PC-3 (cell line): ENCODE measurements around the gene FOXR1. TPM values are rescaled to one million over a fixed set of nuclear protein-coding genes. Genes with fewer than 3 reads are reported as not detected.
"Not testable (repeated sequence)": the region's sequence is repeated elsewhere in the genome, so short reads cannot be mapped to it uniquely, and the experiment has no call there.

Experiments used
- ATAC-seq: fragments of 200-7000 bp; cut with Tn5 transposase; 2 replicates; pipeline ENCODE4 v1.9.1; 2020; ENCODE audit warnings: mild to moderate bottlenecking, moderate library complexity
- BruUV-seq: library from RNA; stranded (reverse); fragments of 400-500 nt; replicated peaks from 2 replicates; lab custom pipeline; 2021; lab: Mats Ljungman, UMichigan
- CTCF ChIA-PET: fragments of 300-600 bp; sonication (Branson Sonifier 250); formaldehyde crosslinking; loops from one replicate; lab custom pipeline; 2022; ENCODE audit warnings: antibody characterized with exemption; lab: Charles Lee
- POLR2A ChIA-PET: fragments of 300-600 bp; sonication (Branson Sonifier 250); formaldehyde crosslinking; loops from one replicate; lab custom pipeline; 2022; ENCODE audit warnings: antibody characterized with exemption; ENCODE audit not compliant: unreplicated experiment; lab: Charles Lee
- DNase-seq: peaks from one replicate; pipeline ENCODE4 v3.0.0-alpha.2; 2015
- H2AFZ ChIP-seq: fragments of 300-600 bp; sonication (generic); 2 replicates; pipeline ENCODE4 v1.6.0; 2016; ENCODE audit warnings: antibody characterized with exemption, low read length
- H3F3A ChIP-seq: fragments of 300-600 bp; sonication (generic); one replicate; pipeline ENCODE4 v1.6.0; 2017; ENCODE audit warnings: antibody characterized with exemption, low read length, control low read depth, mild to moderate bottlenecking; ENCODE audit not compliant: unreplicated experiment
- H3K27ac ChIP-seq: fragments of 300-600 bp; sonication (generic); 2 replicates; pipeline ENCODE4 v1.5.1; 2016; ENCODE audit warnings: mild to moderate bottlenecking, low read length
- H3K27me3 ChIP-seq: fragments of 300-600 bp; sonication (generic); 2 replicates; pipeline ENCODE4 v1.6.1; 2016; ENCODE audit warnings: low read length, mixed read lengths
- H3K36me3 ChIP-seq: fragments of 300-600 bp; sonication (generic); 2 replicates; pipeline ENCODE4 v1.6.1; 2016; ENCODE audit warnings: low read depth, mixed run types, low read length, mixed read lengths
- H3K4me1 ChIP-seq: fragments of 300-600 bp; sonication (generic); 2 replicates; pipeline ENCODE4 v1.5.1; 2016; ENCODE audit warnings: low read length; ENCODE audit not compliant: insufficient read depth
- H3K4me2 ChIP-seq: fragments of 300-600 bp; sonication (generic); 2 replicates; pipeline ENCODE4 v1.6.0; 2016; ENCODE audit warnings: low read length
- H3K4me3 ChIP-seq: fragments of 300-600 bp; sonication (generic); 2 replicates; pipeline ENCODE4 v1.5.1; 2016; ENCODE audit warnings: mild to moderate bottlenecking, low read length, mixed read lengths
- H3K79me2 ChIP-seq: fragments of 300-600 bp; sonication (generic); 2 replicates; pipeline ENCODE4 v1.6.1; 2017; ENCODE audit warnings: low read length, mixed read lengths
- H3K9ac ChIP-seq: fragments of 300-600 bp; sonication (generic); 2 replicates; pipeline ENCODE4 v1.6.0; 2016; ENCODE audit warnings: mild to moderate bottlenecking, low read length
- H3K9me2 ChIP-seq: fragments of 300-600 bp; sonication (generic); replicated peaks from 2 replicates; pipeline ENCODE4 v1.6.1; 2016; ENCODE audit warnings: mixed run types, low read length, mixed read lengths
- H3K9me3 ChIP-seq: fragments of 300-600 bp; sonication (generic); 2 replicates; pipeline ENCODE4 v1.6.1; 2016; ENCODE audit warnings: low read length, mixed read lengths
- H4K20me1 ChIP-seq: fragments of 300-600 bp; sonication (generic); 2 replicates; pipeline ENCODE4 v1.6.1; 2016; ENCODE audit warnings: low read length, mixed read lengths
- EZH2 ChIP-seq: fragments of 300-600 bp; sonication (generic); IDR thresholded peaks from one replicate; pipeline ENCODE4 v1.6.1; 2017; ENCODE audit warnings: antibody characterized with exemption, mild to moderate bottlenecking, low read length; ENCODE audit not compliant: unreplicated experiment
- EZH2phosphoT487 ChIP-seq: fragments of 300-600 bp; sonication (generic); IDR thresholded peaks from 2 replicates; pipeline ENCODE4 v1.6.1; 2018; ENCODE audit warnings: mild to moderate bottlenecking, antibody characterized with exemption, low read length, borderline replicate concordance
- intact Hi-C: fragments of 100-400 bp; cut with micrococcal nuclease; formaldehyde crosslinking; loops from 2 replicates; pipeline ENCODE4 v1.9.0; 2023
- total RNA-seq: library from RNA; depleted of rRNA; stranded (reverse); fragments of >200 nt; gene quantifications from 2 replicates; pipeline ENCODE4 v1.2.3, GENCODE V29; 2014
- TF ChIP-seq, protein P1 (sequence below): fragments of 300-600 bp; sonication (generic); conservative IDR thresholded peaks from 2 replicates; pipeline ENCODE4 v1.5.1; 2017; ENCODE audit warnings: antibody characterized with exemption, low read depth, mild to moderate bottlenecking, low read length

The FOXR1 gene
- total RNA-seq, 1 experiment from 2014 or later = not detected

DNA sequence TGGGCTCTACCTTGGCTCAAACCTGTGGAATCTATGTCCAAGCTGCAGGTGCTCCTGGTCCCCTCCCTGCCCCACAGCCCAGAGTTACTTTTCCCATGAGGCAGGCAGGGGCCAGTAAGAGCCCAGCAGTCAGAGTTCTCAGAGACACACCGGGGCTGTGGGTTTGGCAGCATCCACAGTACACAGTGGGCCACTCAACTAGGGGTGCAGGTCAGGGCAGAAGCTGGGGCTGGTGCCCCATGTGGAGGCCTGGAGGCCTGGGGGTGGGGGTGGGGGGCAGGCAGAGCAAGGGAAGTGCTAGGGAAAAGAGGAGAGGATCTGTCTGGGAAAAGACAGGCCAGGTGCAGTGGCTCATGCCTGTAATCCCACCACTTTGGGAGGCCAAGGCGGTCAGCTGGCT, 13.0 kb upstream of the FOXR1 start:
- H3K27me3 ChIP-seq = no peaks in the 10 kb centered on the region
- H3K79me2 ChIP-seq = no peaks in the 10 kb centered on the region
- DNase-seq = no peak
- no peak overlapping the region for H3K4me3 ChIP-seq
- H3K9me2 ChIP-seq = no peaks in the 10 kb centered on the region
- H3K27ac ChIP-seq = no peak overlapping the region
- H3K36me3 ChIP-seq = no peaks in the 10 kb centered on the region
- TF ChIP-seq, protein P1, sequence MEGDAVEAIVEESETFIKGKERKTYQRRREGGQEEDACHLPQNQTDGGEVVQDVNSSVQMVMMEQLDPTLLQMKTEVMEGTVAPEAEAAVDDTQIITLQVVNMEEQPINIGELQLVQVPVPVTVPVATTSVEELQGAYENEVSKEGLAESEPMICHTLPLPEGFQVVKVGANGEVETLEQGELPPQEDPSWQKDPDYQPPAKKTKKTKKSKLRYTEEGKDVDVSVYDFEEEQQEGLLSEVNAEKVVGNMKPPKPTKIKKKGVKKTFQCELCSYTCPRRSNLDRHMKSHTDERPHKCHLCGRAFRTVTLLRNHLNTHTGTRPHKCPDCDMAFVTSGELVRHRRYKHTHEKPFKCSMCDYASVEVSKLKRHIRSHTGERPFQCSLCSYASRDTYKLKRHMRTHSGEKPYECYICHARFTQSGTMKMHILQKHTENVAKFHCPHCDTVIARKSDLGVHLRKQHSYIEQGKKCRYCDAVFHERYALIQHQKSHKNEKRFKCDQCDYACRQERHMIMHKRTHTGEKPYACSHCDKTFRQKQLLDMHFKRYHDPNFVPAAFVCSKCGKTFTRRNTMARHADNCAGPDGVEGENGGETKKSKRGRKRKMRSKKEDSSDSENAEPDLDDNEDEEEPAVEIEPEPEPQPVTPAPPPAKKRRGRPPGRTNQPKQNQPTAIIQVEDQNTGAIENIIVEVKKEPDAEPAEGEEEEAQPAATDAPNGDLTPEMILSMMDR = no peak
- TF ChIP-seq EZH2 = no peak
- H3K4me2 ChIP-seq = no peak overlapping the region
- H3K9me3 ChIP-seq = no peaks in the 10 kb centered on the region
- H2AFZ ChIP-seq = no peak overlapping the region
- BruUV-seq = no TSS peak
- intact Hi-C loops = no loop called here
- ChIA-PET POLR2A (no interaction called here), CTCF (no interaction called here)
- no peaks in the 10 kb centered on the region for H4K20me1 ChIP-seq
- H3K4me1 ChIP-seq = peaks cover 8% of the 10 kb centered on the region; the same call in 1 of the 2 replicates
- H3K9ac ChIP-seq = no peak overlapping the region
- no peak for ATAC-seq
- no peaks in the 10 kb centered on the region for H3F3A ChIP-seq

DNA sequence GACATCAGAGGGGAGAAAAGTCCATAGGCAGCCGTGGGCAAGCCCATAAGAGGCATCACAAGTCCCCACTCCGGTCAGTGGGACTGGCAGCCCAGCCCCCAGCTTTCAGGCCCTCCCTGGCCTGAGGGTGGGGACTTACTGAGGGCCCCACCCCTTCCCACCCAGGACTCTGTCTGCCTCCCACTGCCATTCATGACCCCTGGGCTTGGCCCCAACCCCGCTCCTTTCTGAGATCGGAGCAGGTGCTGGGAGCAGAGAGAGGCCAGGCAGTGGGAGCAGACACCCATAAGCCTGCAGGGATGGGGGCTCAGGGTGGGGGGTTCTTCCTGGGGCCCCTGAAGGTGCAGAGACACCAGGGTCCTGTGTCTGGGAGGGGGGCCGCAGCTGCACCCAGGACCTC, 10.4 kb upstream of the FOXR1 start:
- intact Hi-C loops = no loop called here
- ChIA-PET POLR2A (no interaction called here), CTCF (no interaction called here)
- Histone ChIP-seq H2AFZ (no peak overlapping the region), H3K4me2 (no peak overlapping the region), H4K20me1 (no peaks in the 10 kb centered on the region), H3K9me2 (no peaks in the 10 kb centered on the region), H3K9me3 (no peaks in the 10 kb centered on the region), H3K27me3 (no peaks in the 10 kb centered on the region), H3K27ac (no peak overlapping the region), H3K4me1 (peaks cover 2% of the 10 kb centered on the region; the same call in 1 of the 2 replicates), H3F3A (no peaks in the 10 kb centered on the region), H3K79me2 (no peaks in the 10 kb centered on the region), H3K4me3 (no peak overlapping the region), H3K36me3 (no peaks in the 10 kb centered on the region), H3K9ac (no peak overlapping the region)
- BruUV-seq = no TSS peak
- DNase-seq = no peak
- TF ChIP-seq, protein P1 = no peak
- no peak for TF ChIP-seq EZH2phosphoT487
- no peak for TF ChIP-seq EZH2
- ATAC-seq = no peak

DNA sequence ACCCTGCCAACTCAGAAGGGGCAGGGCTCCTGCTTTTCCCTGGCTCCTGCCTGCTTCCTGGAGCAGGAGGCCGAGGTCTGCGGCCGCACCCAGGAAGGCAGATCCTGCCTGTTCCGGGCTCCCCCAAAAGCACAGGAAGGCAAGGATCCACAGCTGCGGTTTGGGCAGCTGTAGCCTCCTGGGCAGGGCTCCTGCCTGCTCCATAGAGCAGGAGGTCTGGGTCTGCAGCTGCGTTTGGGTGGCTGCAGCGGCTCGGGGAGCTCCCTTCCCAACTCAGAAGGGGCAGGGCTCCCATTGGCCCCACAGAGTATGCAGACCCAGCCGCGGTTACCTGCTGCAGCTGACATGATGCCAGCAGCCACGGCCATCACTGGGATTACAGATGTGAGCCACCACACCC, 10.0 kb upstream of the FOXR1 start:
- Histone ChIP-seq H3K79me2 (no peaks in the 10 kb centered on the region), H3K9ac (no peak overlapping the region), H3K36me3 (no peaks in the 10 kb centered on the region), H3K9me3 (no peaks in the 10 kb centered on the region), H3K4me2 (no peak overlapping the region), H4K20me1 (no peaks in the 10 kb centered on the region), H3K27ac (no peak overlapping the region), H3F3A (no peaks in the 10 kb centered on the region), H3K9me2 (no peaks in the 10 kb centered on the region), H3K27me3 (no peaks in the 10 kb centered on the region), H2AFZ (no peak overlapping the region), H3K4me1 (no peaks in the 10 kb centered on the region), H3K4me3 (no peak overlapping the region)
- TF ChIP-seq, protein P1 = no peak
- no peak for TF ChIP-seq EZH2phosphoT487
- no peak for TF ChIP-seq EZH2
- intact Hi-C loops = no loop called here
- ATAC-seq (no peak), DNase-seq (no peak)
- ChIA-PET POLR2A (no interaction called here), CTCF (no interaction called here)
- BruUV-seq = no TSS peak

GRCh38 chr11:118969508-118969907, 2.1 kb upstream of the FOXR1 start:
- H3K4me2 ChIP-seq, H3F3A ChIP-seq, POLR2A ChIA-PET, H3K9me3 ChIP-seq, H3K4me3 ChIP-seq, H4K20me1 ChIP-seq, DNase-seq, H3K4me1 ChIP-seq, H3K9ac ChIP-seq, CTCF ChIA-PET, H3K27ac ChIP-seq, H2AFZ ChIP-seq, ATAC-seq, H3K79me2 ChIP-seq, intact Hi-C loops, H3K27me3 ChIP-seq, H3K9me2 ChIP-seq, H3K36me3 ChIP-seq, BruUV-seq: not testable (repeated sequence)
